Lung (tissue), 12 donors: ENCODE results near the gene PRSS36. TPM values are rescaled to one million over a fixed set of nuclear protein-coding genes. Genes with fewer than 3 reads are reported as not detected.

Experiments used
- ATAC-seq: fragments of 200-7000 bp; cut with Tn5 transposase; one replicate; pipeline ENCODE4 v1.9.1; 2020; ENCODE audit warnings: moderate number of reproducible peaks; ENCODE audit not compliant: insufficient read depth, low FRiP score
- DNase-seq, 3 donors: peaks; one replicate each; pipeline ENCODE4 v3.0.0-alpha.2; 2013 to 2017
- H3K27ac ChIP-seq, 2 donors: one replicate each; pipeline ENCODE4 v1.5.1; 2013; ENCODE audit warnings: mild to moderate bottlenecking in 2 of 2, moderate library complexity in 2 of 2, control low read depth in 1 of 2, inconsistent platforms in 1 of 2, low read depth in 1 of 2, low read length in 1 of 2
- H3K27me3 ChIP-seq, 3 donors: one replicate each; pipeline ENCODE4 v1.5.1; 2013; ENCODE audit warnings: low read length in 2 of 3; ENCODE audit not compliant: control insufficient read depth in 3 of 3, insufficient read depth in 3 of 3
- H3K36me3 ChIP-seq, 4 donors: one replicate each; pipeline ENCODE4 v1.5.1; 2013; ENCODE audit warnings: low read length in 4 of 4, mild to moderate bottlenecking in 1 of 4, moderate library complexity in 1 of 4; ENCODE audit not compliant: control insufficient read depth in 4 of 4, insufficient read depth in 4 of 4
- H3K4me1 ChIP-seq, 5 donors: one replicate each; pipeline ENCODE4 v1.5.1; 2013; ENCODE audit warnings: low read length in 5 of 5, mild to moderate bottlenecking in 2 of 5, moderate library complexity in 1 of 5; ENCODE audit not compliant: control insufficient read depth in 5 of 5, insufficient read depth in 5 of 5
- H3K4me3 ChIP-seq: one replicate; pipeline ENCODE4 v1.5.1; 2013; ENCODE audit warnings: mild to moderate bottlenecking, control low read depth, moderate library complexity
- H3K9ac ChIP-seq, 2 donors: one replicate each; pipeline ENCODE4 v1.5.1; 2013; ENCODE audit warnings: low read length in 2 of 2, control low read depth in 1 of 2; ENCODE audit not compliant: insufficient read depth in 1 of 2
- H3K9me3 ChIP-seq, 4 donors: one replicate each; pipeline ENCODE4 v1.5.1; 2013; ENCODE audit warnings: low read length in 3 of 4, mild to moderate bottlenecking in 1 of 4, moderate library complexity in 1 of 4; ENCODE audit not compliant: control insufficient read depth in 4 of 4, insufficient read depth in 3 of 4
- CTCF ChIP-seq: IDR thresholded peaks from 2 replicates; pipeline ENCODE4 v1.5.1; 2012; ENCODE audit warnings: mild to moderate bottlenecking; ENCODE audit errors: control extremely low read depth, extremely low read depth
- WGBS, 2 donors: extraction: QIAGEN DNeasy Blood & Tissue Kit; methylation state at CpG; one replicate each; pipeline ENCODE4 v1.1.7; 2013; 5-methylcytosine and 5-hydroxymethylcytosine counted together
- polyA plus RNA-seq, 2 donors: library from polyadenylated mRNA; stranded (reverse); fragments of 200-250 nt; gene quantifications; one replicate each; pipeline ENCODE4 v1.2.1, GENCODE V29; 2013
- total RNA-seq, 2 donors: library from RNA; depleted of rRNA in 1 of 2; stranded (reverse); fragments of >200 nt in 1 of 2; gene quantifications; one replicate each; pipeline ENCODE4 v1.2.1, GENCODE V29; 2014 to 2021
- donor health status: control.
- donor health status: control.
- donor health status: Bipolar disorder and iron deficiency.
- donor health status: healthy.
- donor health status: DM: yes; HTN: yes; CAD: no.

Gene PRSS36
- total and polyA plus RNA-seq, 4 donors = 0.43 to 4.2 (median 3.1) TPM

- 71 to 72% methylated on average over 5 of the region's 5 CpGs for WGBS, 2 donors
- Histone ChIP-seq H3K36me3 (peaks cover 52 to 76% (median 67%) of the 10 kb centered on the region in 4 donors), H3K9ac (no peak overlapping the region)
Measured at GRCh38 chr16:31185339-31185738, 35.5 kb upstream of the PRSS36 start.

GRCh38 chr16:31184888-31185287 lies 35.0 kb upstream of the PRSS36 start:
- peaks cover 8 to 28% (median 10%) of the 10 kb centered on the region in 5 donors for H3K4me1 ChIP-seq
- H3K27ac ChIP-seq = no peak overlapping the region
- no peak overlapping the region for H3K4me3 ChIP-seq
- no peaks in the 10 kb centered on the region for H3K27me3 ChIP-seq
- no peaks in the 10 kb centered on the region for H3K9me3 ChIP-seq
- H3K36me3 ChIP-seq = peaks cover 48 to 72% (median 64%) of the 10 kb centered on the region in 4 donors
- 93 to 97% methylated on average over 14 of the region's 14 CpGs for WGBS, 2 donors
- no peak for TF ChIP-seq CTCF
- no peak overlapping the region for H3K9ac ChIP-seq
- DNase-seq (no peak), ATAC-seq (no peak)

More at GRCh38 chr16:31185339-31185738, 35.5 kb upstream of the PRSS36 start:
- H3K4me3 ChIP-seq = no peak overlapping the region
- ATAC-seq (no peak), DNase-seq (no peak)
- H3K27me3 ChIP-seq = no peaks in the 10 kb centered on the region
- H3K9me3 ChIP-seq = no peaks in the 10 kb centered on the region
- no peak overlapping the region for H3K27ac ChIP-seq
- peaks cover 8 to 28% (median 10%) of the 10 kb centered on the region in 5 donors for H3K4me1 ChIP-seq
- no peak for TF ChIP-seq CTCF

- DNase-seq = no peak
- H3K9ac ChIP-seq = no peak overlapping the region
- 81 to 85% methylated on average over 10 of the region's 10 CpGs for WGBS, 2 donors
Measured at GRCh38 chr16:31183432-31184428, 33.9 kb upstream of the PRSS36 start.

More at GRCh38 chr16:31183432-31184428, 33.9 kb upstream of the PRSS36 start:
- no peak for TF ChIP-seq CTCF
- no peaks in the 10 kb centered on the region for H3K9me3 ChIP-seq
- H3K36me3 ChIP-seq = peaks cover 42 to 60% (median 54%) of the 10 kb centered on the region in 4 donors
- H3K4me1 ChIP-seq = peaks cover 8 to 34% (median 10%) of the 10 kb centered on the region in 5 donors
- no peak for ATAC-seq
- H3K27me3 ChIP-seq = no peaks in the 10 kb centered on the region
- no peak overlapping the region for H3K27ac ChIP-seq
- H3K4me3 ChIP-seq = no peak overlapping the region
